GM12892 (cell line): Measurements from ENCODE around the gene TMCC2.

Experiments
- DNase-seq: peaks from one replicate; pipeline ENCODE4 v3.0.0; 2011; ENCODE audit not compliant: insufficient read length
- FAIRE-seq: peaks from 2 replicates; lab custom pipeline; 2011; peaks lifted over from hg19 to GRCh38; lab: Jason Lieb, UNC
- POLR2A ChIP-seq: IDR thresholded peaks from 2 replicates; pipeline ENCODE4 v1.6.1; 2011; ENCODE audit warnings: low read depth, low read length, control low read depth
- POLR2AphosphoS5 ChIP-seq: IDR thresholded peaks from 2 replicates; pipeline ENCODE4 v1.6.1; 2011; ENCODE audit warnings: low read depth, low read length, control low read depth
- TAF1 ChIP-seq: IDR thresholded peaks from 2 replicates; pipeline ENCODE4 v1.6.1; 2011; ENCODE audit warnings: low read depth, mild to moderate bottlenecking, control low read depth, low read length, borderline replicate concordance

The TMCC2 gene

DNA sequence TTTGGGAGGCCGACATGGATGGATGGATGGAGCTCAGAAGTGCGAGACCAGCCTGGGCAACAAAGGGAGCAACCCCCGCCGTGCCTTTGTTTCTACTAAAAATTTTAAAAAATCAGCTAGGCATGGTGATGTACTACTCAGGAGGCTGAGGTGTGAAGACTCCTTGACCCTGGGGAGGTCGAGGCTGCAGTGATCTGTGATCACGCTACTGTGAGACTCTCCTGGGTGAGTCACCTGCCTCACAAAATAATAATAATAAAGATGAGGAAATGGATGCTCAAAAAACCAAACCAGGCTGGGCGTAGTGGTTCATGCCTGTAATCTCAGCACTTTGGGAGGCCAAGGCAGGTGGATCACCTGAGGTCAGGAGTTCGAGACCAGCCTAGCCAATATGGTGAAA is 35.5 kb upstream of the TMCC2 start:
- DNase-seq (no peak), FAIRE-seq (no peak)
- TF ChIP-seq POLR2A: no peak
- TF ChIP-seq TAF1: no peak
- no peak for TF ChIP-seq POLR2AphosphoS5

DNA sequence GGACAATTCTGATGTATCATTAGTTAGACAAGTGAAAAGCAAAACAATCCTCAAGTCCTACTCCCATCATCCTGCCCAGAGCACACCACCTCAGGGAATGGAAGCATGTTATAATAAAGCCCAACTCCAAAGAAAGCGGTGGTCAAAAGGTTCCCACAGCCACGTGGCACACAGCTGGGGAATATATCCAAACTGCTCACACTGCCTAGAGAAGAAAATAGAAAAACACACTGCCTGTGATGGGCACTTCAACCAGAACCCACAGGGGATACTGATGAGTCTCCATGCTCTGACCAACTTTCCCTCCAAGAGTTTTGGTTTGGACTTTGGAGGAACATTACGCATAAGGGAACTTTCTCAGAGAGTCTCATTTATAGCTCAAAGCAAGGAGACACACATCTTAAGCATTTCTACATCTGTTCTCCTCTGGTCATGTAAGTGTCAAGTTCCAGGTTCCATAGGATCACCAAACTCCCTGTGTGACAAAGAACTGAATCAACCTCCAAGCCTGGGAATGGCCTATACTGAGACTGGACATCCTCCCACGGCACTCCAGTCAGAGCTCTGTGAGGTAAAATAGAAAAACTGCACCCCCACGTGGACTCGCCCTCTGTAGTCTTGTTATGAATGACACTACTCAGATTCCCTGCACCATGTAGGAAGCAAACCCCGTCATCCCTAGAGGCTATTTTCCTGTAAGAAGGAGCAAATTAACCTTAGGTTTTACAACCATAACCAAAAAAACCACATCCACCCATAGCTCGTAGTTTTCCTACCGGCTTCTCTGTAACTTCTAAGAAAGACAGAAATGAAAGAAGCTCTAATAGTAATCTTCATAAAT is 28.4 kb upstream of the TMCC2 start:
- no peak for DNase-seq
- no peak for FAIRE-seq
- TF ChIP-seq POLR2AphosphoS5 (no peak), TAF1 (no peak), POLR2A (no peak)

DNA sequence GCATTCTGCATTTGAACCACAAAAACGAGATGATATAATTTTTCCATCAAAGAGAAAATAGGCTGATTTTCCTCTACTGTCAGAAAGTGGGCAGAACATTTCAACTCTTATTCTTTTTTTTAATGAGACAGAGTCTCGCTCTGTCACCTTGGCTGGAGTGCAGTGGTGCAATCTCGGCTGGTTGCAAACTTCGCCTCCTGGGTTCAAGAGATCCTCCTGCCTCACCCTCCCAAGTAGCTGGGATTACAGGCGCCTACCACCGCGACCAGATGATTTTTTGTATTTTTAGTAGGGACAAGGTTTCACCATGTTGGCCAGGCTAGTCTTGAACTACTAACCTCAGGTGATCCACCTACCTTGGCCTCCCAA is 27.8 kb upstream of the TMCC2 start:
- no peak for FAIRE-seq
- no peak for TF ChIP-seq POLR2A
- no peak for TF ChIP-seq TAF1
- TF ChIP-seq POLR2AphosphoS5: no peak
- no peak for DNase-seq

DNA sequence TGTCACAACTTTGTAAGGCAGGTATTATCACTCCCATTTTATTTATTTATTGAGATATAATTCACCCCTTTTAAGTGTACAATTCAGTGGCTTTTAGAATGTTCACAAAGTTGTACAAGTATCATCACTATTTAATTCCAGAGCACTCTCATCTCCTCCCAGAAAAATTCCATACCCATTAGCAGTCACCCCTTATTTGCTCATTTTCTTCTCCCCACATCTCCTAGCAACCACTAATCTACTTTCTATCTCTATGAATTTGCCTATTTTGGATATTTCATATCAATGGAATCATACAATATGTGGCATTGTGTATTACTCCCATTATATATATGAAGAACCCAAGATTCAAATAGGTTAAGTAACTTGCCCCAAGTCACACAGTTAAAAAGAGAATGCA is 23.2 kb upstream of the TMCC2 start:
- FAIRE-seq: no peak
- TF ChIP-seq POLR2A (no peak), POLR2AphosphoS5 (no peak), TAF1 (no peak)
- no peak for DNase-seq

DNA sequence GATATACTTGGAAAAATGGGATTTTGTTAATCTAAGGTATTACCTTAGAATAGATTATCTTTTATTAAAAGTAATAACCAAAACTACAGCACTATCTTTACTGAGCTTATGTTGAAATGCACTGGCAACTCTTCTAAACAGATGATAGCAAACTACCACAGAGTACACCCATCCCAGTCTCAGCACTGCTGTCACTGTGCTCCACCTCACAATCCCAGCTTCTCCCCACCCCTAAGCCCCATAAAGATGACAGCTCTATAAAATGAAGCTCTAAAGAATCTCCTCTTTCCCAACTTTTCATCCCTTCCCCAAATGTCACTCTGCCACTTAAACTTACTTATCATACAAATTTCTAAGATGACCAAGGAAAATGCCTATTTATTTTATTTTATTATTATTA is 22.7 kb upstream of the TMCC2 start:
- FAIRE-seq: no peak
- no peak for DNase-seq
- no peak for TF ChIP-seq POLR2A
- TF ChIP-seq POLR2AphosphoS5: no peak
- no peak for TF ChIP-seq TAF1

DNA sequence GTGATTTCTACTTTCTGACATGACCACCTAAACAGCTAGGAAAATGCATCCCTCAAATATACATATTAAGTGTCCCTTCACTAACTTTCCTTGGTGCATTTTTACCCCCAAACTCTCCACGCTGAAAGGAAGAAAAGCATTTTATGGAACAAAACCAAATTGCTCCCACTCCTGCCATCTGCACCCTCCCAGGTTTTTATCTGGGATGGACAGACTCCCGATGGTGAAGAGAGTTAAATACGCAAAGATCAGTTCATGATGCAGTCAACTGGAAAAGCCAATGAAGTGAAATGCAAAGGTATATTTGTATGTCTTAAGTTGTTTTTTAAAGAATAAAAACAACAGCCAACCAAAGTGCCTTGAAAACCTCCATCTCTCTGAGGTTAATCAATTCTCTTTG is 18.9 kb upstream of the TMCC2 start:
- FAIRE-seq (no peak), DNase-seq (no peak)
- TF ChIP-seq POLR2A (no peak), POLR2AphosphoS5 (no peak), TAF1 (no peak)

DNA sequence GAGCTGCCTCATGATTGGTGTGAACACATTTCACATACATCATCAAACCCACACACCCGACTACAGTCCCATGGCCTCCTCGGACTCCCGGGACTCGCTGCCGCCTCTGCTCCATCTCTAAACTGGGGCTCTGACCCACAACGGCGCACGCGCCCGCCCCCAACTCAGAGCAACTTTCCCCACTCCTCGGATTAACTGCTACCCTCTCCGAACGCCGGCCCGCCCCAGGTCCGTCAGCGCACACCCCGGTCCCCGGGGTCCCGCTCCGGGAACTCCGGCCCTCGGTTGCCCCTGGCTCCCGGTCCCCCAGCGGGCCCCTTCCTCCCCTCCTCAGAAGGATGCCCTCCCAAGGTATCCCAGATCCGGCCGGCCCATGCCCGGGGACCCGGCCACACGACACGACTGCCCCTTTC is 17.0 kb upstream of the TMCC2 start:
- TF ChIP-seq TAF1 (no peak), POLR2A (no peak), POLR2AphosphoS5 (no peak)
- DNase-seq (no peak), FAIRE-seq (peak; percentile 62)

DNA sequence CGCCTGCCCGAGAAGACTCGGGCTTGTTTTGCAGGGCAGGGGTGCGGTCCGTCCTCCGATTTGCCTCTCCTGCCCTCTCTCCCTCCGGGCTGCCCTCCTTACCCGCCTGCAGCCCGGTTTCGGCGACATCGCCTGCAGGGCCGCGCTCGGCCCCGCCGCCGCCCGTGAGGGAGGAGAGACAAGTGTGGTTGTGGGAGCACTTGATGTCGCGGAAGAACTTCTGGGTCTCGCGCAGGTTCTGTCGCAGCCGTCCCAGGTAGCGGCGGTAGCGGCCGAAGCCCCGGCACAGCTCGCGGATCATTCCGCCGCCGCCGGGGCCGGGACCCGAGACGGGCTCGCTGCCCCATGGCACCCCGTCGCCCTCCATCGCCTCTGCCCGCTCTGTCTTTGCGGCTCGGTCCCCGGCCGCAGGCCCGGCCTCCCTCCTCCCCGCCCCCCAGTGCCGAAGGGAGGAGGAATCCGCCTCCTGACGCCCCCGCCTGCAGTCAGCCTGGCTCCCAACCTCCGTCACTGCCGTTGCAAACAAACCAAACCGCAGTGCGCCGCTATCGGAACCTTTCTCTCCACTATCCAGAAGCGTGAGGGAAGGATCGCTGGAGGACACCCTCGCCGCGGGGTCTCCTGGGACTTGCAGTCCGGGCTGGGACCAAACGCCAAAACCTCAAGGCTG is 16.4 kb upstream of the TMCC2 start, which contains the start of gene DSTYK:
Gene DSTYK, minus strand, starts transcription at position 534 of the 670 bp plus-strand sequence. Its CDS starts 167 bp downstream, at position 367.
- TF ChIP-seq POLR2A: peak; percentile 74; the same call in 1 of the 2 replicates
- TF ChIP-seq POLR2AphosphoS5: peak; percentile 63; the same call in 1 of the 2 replicates
- peak; percentile 61; the same call in 1 of the 2 replicates for TF ChIP-seq TAF1
- DNase-seq (peak; percentile 80), FAIRE-seq (peak; percentile 85)

DNA sequence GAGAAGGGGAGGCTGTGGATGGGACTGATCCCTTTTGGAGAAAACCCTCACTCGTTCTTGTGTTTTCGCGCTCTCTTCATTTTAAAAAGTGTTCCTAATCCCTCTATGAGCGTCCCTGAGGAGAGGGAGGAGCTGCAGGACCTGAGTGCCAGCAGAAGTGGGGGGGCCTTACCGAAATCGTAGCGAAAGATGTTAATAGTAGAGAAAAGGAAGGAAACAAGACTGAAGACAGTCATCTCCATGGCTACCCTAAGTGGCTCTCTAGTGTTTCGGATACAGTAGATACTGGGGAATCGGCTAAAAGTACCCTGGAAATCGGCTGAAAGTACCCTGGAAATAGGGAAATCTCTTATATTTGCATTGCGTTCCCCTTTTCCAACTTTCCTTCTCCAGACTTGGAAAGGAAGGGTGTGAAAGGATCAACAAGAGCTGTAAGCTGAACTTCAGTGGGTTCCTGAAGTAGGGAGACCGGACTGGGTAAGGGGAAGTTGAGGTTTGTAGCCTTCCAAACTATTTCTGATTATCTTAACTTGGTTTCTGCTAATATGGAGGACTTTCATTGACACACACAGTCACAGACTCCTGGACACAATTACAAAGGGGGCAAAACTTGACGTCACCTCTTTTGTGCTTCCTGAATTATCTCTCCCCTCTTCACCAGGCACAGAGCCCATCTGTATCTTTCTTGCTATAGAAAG is 15.8 kb upstream of the TMCC2 start:
- peak; percentile 67 for FAIRE-seq
- TF ChIP-seq POLR2A (no peak), TAF1 (no peak), POLR2AphosphoS5 (no peak)
- no peak for DNase-seq

DNA sequence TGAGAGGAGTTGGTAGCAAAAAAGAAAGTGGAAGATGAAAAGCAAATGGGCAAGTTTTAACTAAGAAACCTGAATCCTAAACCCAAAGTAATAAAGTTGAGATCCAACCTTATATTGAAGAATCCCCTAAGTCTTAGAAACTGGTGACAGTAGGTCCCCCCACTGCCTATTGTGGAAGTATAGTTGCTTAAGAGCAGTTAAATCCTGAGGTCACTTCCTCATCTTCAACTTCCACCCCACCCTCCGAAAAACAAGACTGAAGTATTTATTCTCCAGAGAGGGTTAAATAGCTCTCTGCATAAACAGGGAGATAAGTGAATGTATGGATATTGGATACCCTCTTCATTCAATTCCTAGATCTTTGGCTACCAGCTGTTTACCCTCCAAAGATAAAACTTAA is 13.0 kb upstream of the TMCC2 start:
- no peak for FAIRE-seq
- TF ChIP-seq POLR2A (no peak), POLR2AphosphoS5 (no peak), TAF1 (no peak)
- no peak for DNase-seq

DNA sequence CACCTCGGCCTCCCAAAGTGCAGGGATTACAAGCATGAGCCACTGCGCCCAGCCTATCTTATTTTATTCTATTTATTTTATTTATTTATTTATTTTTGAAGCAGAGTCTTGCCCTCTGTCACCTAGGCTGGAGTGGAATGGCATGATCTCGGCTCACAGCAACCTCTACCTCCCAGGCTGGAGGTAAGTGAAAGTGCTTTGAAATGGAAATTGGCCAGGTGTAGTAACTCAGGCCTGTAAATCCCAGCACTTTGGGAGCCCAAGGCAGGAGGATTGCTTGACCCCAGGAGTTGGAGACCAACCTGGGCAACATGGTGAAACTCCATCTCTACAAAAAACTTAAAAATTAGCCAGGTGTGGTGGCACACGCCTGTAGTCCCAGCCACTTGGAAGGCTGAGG is 11.2 kb upstream of the TMCC2 start:
- no peak for FAIRE-seq
- DNase-seq: no peak
- TF ChIP-seq POLR2A: no peak
- no peak for TF ChIP-seq TAF1
- no peak for TF ChIP-seq POLR2AphosphoS5
